ENCODE measurements around the gene PRM1. TPM values are rescaled to one million over a fixed set of nuclear protein-coding genes. Genes with fewer than 3 reads are reported as not detected.

Gene PRM1
- total RNA-seq, 1 donor from 2014 or later, result not detected

- no peak for DNase-seq
These were observed 47.3 kb downstream of the PRM1 start for GRCh38 chr16:11233727-11234376.

- no peak for DNase-seq
These were observed 48.0 kb downstream of the PRM1 start for GRCh38 chr16:11232852-11233726.

- no peak for DNase-seq
These were observed 48.8 kb downstream of the PRM1 start for GRCh38 chr16:11232302-11232851.

GRCh38 chr16:11231367-11231970 is 49.7 kb downstream of the PRM1 start:
- no peak for DNase-seq

Other genes starting within 250 kb of the PRM1 start
- 0.23 and 0.68 TPM in 2 replicates for gene SOCS1, start 25.1 kb downstream of the PRM1 start, total RNA-seq
- gene TNP2, start 12.0 kb downstream of the PRM1 start, total RNA-seq, result not detected in 2 replicates
- not detected in 2 replicates for gene PRM3, start 7.7 kb downstream of the PRM1 start, total RNA-seq
- not detected in 2 replicates for gene PRM2, start 4.8 kb downstream of the PRM1 start, total RNA-seq
- gene RMI2, start 64.1 kb upstream of the PRM1 start, total RNA-seq, result 5.1 and 8.1 TPM in 2 replicates